NCI-H774 (cell line): ENCODE measurements around the gene ZNF286A.
A peak's percentile ranks its signal among the peaks of the same experiment; 100 is the strongest.
"Not testable (repeated sequence)": the region's sequence is repeated elsewhere in the genome, so short reads cannot be mapped to it uniquely, and the experiment has no call there.

Experiments used
- DNase-seq: peaks from one replicate; lab custom pipeline; 2025; lab: John Stamatoyannopoulos, UW

The ZNF286A gene

GRCh38 chr17:15699413-15699924, at the start of gene ZNF286A:
Gene ZNF286A (plus strand): TSS chr17:15699752. CDS start chr17:15700330, 578 bp downstream.
- peak; percentile 91 for DNase-seq

- DNase-seq = no peak
Measured at GRCh38 chr17:15649861-15650421, 49.6 kb upstream of the ZNF286A start.

GRCh38 chr17:15650741-15651582, 48.6 kb upstream of the ZNF286A start:
- DNase-seq = no peak

- DNase-seq = peak; percentile 41
Measured at GRCh38 chr17:15651583-15652110, 47.9 kb upstream of the ZNF286A start.

- DNase-seq = no peak
Measured at GRCh38 chr17:15652960-15653359, 46.6 kb upstream of the ZNF286A start.

GRCh38 chr17:15654401-15654800, 45.2 kb upstream of the ZNF286A start:
- not testable (repeated sequence) for DNase-seq

- DNase-seq = no peak
Measured at GRCh38 chr17:15654886-15655561, 44.5 kb upstream of the ZNF286A start.

- DNase-seq = no peak
Measured at GRCh38 chr17:15657868-15658267, 41.7 kb upstream of the ZNF286A start.

- no peak for DNase-seq
Measured at GRCh38 chr17:15658296-15658695, 41.3 kb upstream of the ZNF286A start.

GRCh38 chr17:15659236-15659635, 40.3 kb upstream of the ZNF286A start:
- no peak for DNase-seq

- no peak for DNase-seq
Measured at GRCh38 chr17:15659663-15660062, 39.9 kb upstream of the ZNF286A start.

- DNase-seq = no peak
Measured at GRCh38 chr17:15660077-15660476, 39.5 kb upstream of the ZNF286A start.

GRCh38 chr17:15662681-15663080, 36.9 kb upstream of the ZNF286A start:
- DNase-seq = no peak

- DNase-seq = no peak
Measured at GRCh38 chr17:15663176-15663575, 36.4 kb upstream of the ZNF286A start.

GRCh38 chr17:15663691-15664090, 35.9 kb upstream of the ZNF286A start:
- no peak for DNase-seq

GRCh38 chr17:15669526-15669925, 30.0 kb upstream of the ZNF286A start:
- DNase-seq = not testable (repeated sequence)

- DNase-seq = not testable (repeated sequence)
Measured at GRCh38 chr17:15674640-15675039, 24.9 kb upstream of the ZNF286A start.

- DNase-seq = not testable (repeated sequence)
Measured at GRCh38 chr17:15675991-15676390, 23.6 kb upstream of the ZNF286A start.

GRCh38 chr17:15683135-15683534, 16.4 kb upstream of the ZNF286A start:
- DNase-seq = not testable (repeated sequence)

- DNase-seq = not testable (repeated sequence)
Measured at GRCh38 chr17:15683824-15684478, 15.6 kb upstream of the ZNF286A start, which contains the start of gene TRIM16. Gene TRIM16 (minus strand): TSS chr17:15684311. CDS start chr17:15651609, 32,702 bp downstream.

- not testable (repeated sequence) for DNase-seq
Measured at GRCh38 chr17:15687494-15687893, 12.1 kb upstream of the ZNF286A start.

- DNase-seq = not testable (repeated sequence)
Measured at GRCh38 chr17:15698967-15699366, 585 bp upstream of the ZNF286A start.
